Pulmonary artery endothelial cell (primary cell): ENCODE results near the gene SNRPB2. TPM values are rescaled to one million over a fixed set of nuclear protein-coding genes. Genes with fewer than 3 reads are reported as not detected.

Source experiments
- total RNA-seq: library from RNA; depleted of rRNA; stranded (reverse); fragments of >200 nt; gene quantifications from 2 replicates; pipeline ENCODE4 v1.2.3, GENCODE V29; 2014

The SNRPB2 gene
- total RNA-seq, 1 donor from 2014 or later = 62.3 TPM

Other genes with a start within 250 kb of the SNRPB2 start
- 7.2 and 10.6 TPM in 2 replicates for gene KIF16B, start 156.6 kb upstream of the SNRPB2 start, total RNA-seq
- not detected in 2 replicates for gene OTOR, start 18.3 kb downstream of the SNRPB2 start, total RNA-seq